Measurements from ENCODE around the gene PIP5K1B. TPM values are rescaled to one million over a fixed set of nuclear protein-coding genes. Genes with fewer than 3 reads are reported as not detected.

Gene PIP5K1B
- polyA plus RNA-seq, 2 donors = 0.14 to 0.35 TPM

DNA sequence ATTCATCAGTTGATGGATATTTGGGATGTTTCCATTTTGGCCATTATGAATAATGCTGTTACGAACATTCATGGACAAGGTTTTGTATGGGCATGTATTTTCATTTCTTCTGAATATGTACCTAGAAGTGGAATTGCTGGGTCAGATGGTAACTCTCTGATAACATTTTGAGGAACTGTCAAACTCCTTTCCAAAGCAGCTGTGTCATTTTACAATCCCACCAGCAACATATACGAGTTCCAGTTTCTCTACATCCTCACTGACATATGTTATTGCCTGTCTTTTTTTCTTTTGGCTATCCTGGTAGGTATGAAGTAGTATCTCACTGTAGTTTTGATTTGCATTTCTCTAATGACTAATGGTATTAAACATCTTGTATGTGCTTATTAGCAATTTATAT, 222.1 kb downstream of the PIP5K1B start:
- H3K27ac ChIP-seq (ENCODE audit: low read depth in 2 of 2, low read length in 1 of 2) = no peak overlapping the region
- H3K36me3 ChIP-seq (ENCODE audit: control insufficient read depth in 2 of 2, insufficient read depth in 2 of 2, low read length in 1 of 2) = no peaks in the 10 kb centered on the region
- 63 to 76% methylated on average over 2 of the region's 2 CpGs for WGBS, 2 donors
- no peaks in the 10 kb centered on the region for H3K4me1 ChIP-seq (ENCODE audit: control insufficient read depth in 2 of 2, insufficient read depth in 2 of 2, low read length in 1 of 2)
- H3K27me3 ChIP-seq (ENCODE audit: control insufficient read depth in 1 of 2, insufficient read depth in 2 of 2, low read length in 2 of 2) = no peaks in the 10 kb centered on the region
- H3K9me3 ChIP-seq (ENCODE audit: control insufficient read depth in 2 of 2, insufficient read depth in 1 of 2, low read depth in 1 of 2, low read length in 1 of 2) = no peaks in the 10 kb centered on the region
- H3K4me3 ChIP-seq (ENCODE audit: low read depth in 1 of 2, low read length in 2 of 2) = no peak overlapping the region

DNA sequence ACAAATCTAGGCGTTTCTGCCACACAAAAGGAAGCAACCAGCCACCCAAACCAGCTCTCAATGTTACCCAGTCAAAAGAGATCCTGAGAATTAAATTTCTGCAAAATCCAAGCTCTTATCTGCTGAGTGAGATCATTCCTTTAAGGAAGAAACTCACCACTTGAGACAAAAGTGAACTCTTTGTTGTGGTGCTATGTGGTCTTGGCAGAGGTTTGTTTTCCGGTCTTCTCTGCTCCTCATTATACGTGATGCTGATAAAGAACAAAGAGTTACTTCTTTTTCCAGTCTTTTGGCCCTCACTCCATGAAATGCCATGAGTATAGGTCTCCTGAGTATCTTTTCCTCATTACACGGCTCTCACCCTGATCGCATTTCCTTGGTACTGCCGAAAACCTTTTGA, 226.8 kb downstream of the PIP5K1B start:
- no peaks in the 10 kb centered on the region for H3K9me3 ChIP-seq (ENCODE audit: control insufficient read depth in 2 of 2, insufficient read depth in 1 of 2, low read depth in 1 of 2, low read length in 1 of 2)
- H3K36me3 ChIP-seq (ENCODE audit: control insufficient read depth in 2 of 2, insufficient read depth in 2 of 2, low read length in 1 of 2) = no peaks in the 10 kb centered on the region
- no peaks in the 10 kb centered on the region for H3K4me1 ChIP-seq (ENCODE audit: control insufficient read depth in 2 of 2, insufficient read depth in 2 of 2, low read length in 1 of 2)
- no peaks in the 10 kb centered on the region for H3K27me3 ChIP-seq (ENCODE audit: control insufficient read depth in 1 of 2, insufficient read depth in 2 of 2, low read length in 2 of 2)
- H3K4me3 ChIP-seq (ENCODE audit: low read depth in 1 of 2, low read length in 2 of 2) = no peak overlapping the region
- H3K27ac ChIP-seq (ENCODE audit: low read depth in 2 of 2, low read length in 1 of 2) = no peak overlapping the region
- WGBS, 2 donors = 83 to 88% methylated on average over 6 of the region's 6 CpGs

DNA sequence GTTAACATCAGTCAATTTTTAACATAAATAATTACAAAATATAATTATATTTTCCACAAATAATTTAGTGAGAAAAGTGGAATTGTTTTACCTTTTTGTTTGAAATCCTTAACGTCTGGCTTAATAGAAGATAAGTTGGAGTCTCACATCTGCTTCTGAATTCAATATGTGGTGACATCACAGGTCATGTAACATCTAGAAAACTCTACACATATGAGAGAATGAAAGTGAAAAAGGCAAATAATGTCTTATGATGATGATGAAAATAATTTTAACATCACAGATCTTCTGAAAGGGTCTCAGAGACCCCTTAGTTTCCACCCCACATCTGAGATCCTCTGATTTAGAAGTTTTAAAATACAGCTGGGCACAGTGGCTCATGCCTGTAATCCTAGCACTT, 227.4 kb downstream of the PIP5K1B start:
- Histone ChIP-seq H3K4me3 (ENCODE audit: low read depth in 1 of 2, low read length in 2 of 2) (no peak overlapping the region), H3K36me3 (ENCODE audit: control insufficient read depth in 2 of 2, insufficient read depth in 2 of 2, low read length in 1 of 2) (no peaks in the 10 kb centered on the region), H3K4me1 (ENCODE audit: control insufficient read depth in 2 of 2, insufficient read depth in 2 of 2, low read length in 1 of 2) (no peaks in the 10 kb centered on the region), H3K27me3 (ENCODE audit: control insufficient read depth in 1 of 2, insufficient read depth in 2 of 2, low read length in 2 of 2) (no peaks in the 10 kb centered on the region), H3K27ac (ENCODE audit: low read depth in 2 of 2, low read length in 1 of 2) (no peak overlapping the region), H3K9me3 (ENCODE audit: control insufficient read depth in 2 of 2, insufficient read depth in 1 of 2, low read depth in 1 of 2, low read length in 1 of 2) (no peaks in the 10 kb centered on the region)
- 79 to 82% methylated on average over 1 of the region's 1 CpG for WGBS, 2 donors

DNA sequence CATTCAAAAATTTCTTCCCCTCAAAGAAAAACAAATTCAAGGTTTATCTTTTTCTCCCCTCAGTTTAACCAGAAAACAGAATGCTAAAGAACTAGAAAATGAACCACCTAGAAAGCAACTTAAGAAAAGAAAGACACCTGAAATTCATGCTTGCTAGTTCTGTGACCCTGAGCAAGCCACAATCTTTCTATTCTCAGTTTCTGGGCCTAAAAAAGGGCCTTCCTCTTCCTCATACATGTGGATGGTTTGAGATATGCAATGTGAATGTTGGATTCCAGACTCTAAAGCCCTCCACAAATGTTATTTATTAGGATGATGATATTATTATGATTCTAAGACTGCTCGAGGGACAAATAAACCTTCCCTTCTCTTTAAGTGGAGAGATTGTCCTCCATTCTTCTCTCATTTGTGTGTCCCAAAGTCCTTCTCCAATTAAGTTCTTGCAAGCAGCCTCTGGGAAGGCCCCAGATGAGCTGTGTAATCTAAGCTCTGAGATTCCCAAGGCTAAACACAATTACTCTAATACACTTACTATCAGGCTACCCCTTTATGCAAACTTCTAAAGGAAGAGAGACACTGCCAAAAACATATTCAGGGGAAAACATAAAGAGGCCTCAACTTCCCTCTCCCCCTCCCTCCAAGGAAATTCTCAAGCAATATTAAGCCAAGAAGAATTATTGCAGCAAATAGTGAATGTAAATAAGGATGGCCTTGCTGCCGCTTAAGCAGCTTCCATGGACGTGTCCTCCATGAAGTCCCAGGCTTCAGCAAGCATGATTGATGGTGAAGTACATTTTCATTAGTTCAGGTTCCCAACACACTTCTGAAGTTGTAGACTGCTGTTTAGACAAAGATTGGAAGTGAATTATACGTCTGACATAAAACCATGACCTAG, 228.6 kb downstream of the PIP5K1B start:
- Histone ChIP-seq H3K4me1 (ENCODE audit: control insufficient read depth in 2 of 2, insufficient read depth in 2 of 2, low read length in 1 of 2) (no peaks in the 10 kb centered on the region), H3K36me3 (ENCODE audit: control insufficient read depth in 2 of 2, insufficient read depth in 2 of 2, low read length in 1 of 2) (no peaks in the 10 kb centered on the region), H3K9me3 (ENCODE audit: control insufficient read depth in 2 of 2, insufficient read depth in 1 of 2, low read depth in 1 of 2, low read length in 1 of 2) (no peaks in the 10 kb centered on the region), H3K4me3 (ENCODE audit: low read depth in 1 of 2, low read length in 2 of 2) (no peak overlapping the region), H3K27ac (ENCODE audit: low read depth in 2 of 2, low read length in 1 of 2) (no peak overlapping the region), H3K27me3 (ENCODE audit: control insufficient read depth in 1 of 2, insufficient read depth in 2 of 2, low read length in 2 of 2) (no peaks in the 10 kb centered on the region)
- 46 to 51% methylated on average over 4 of the region's 4 CpGs for WGBS, 2 donors

DNA sequence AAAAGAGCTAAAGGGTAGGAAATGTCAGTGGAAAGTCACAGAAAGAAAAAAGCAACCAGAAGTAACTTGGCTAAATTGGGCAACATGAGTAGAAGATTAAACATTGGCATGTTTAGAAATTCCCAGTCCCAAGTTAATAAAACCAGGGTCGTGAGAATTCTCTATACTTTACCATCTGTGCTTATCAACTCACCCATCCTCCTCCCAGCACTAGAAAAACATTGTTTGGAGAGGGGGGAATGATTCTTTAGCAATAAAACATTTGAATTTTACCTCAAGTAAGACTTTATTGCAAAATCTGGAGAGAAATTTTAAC, 229.2 kb downstream of the PIP5K1B start:
- no peak overlapping the region for H3K27ac ChIP-seq (ENCODE audit: low read depth in 2 of 2, low read length in 1 of 2)
- WGBS, 2 donors = 19 to 23% methylated on average over 1 of the region's 1 CpG
- H3K36me3 ChIP-seq (ENCODE audit: control insufficient read depth in 2 of 2, insufficient read depth in 2 of 2, low read length in 1 of 2) = no peaks in the 10 kb centered on the region
- no peaks in the 10 kb centered on the region for H3K9me3 ChIP-seq (ENCODE audit: control insufficient read depth in 2 of 2, insufficient read depth in 1 of 2, low read depth in 1 of 2, low read length in 1 of 2)
- no peak overlapping the region for H3K4me3 ChIP-seq (ENCODE audit: low read depth in 1 of 2, low read length in 2 of 2)
- H3K27me3 ChIP-seq (ENCODE audit: control insufficient read depth in 1 of 2, insufficient read depth in 2 of 2, low read length in 2 of 2) = no peaks in the 10 kb centered on the region
- H3K4me1 ChIP-seq (ENCODE audit: control insufficient read depth in 2 of 2, insufficient read depth in 2 of 2, low read length in 1 of 2) = no peaks in the 10 kb centered on the region

DNA sequence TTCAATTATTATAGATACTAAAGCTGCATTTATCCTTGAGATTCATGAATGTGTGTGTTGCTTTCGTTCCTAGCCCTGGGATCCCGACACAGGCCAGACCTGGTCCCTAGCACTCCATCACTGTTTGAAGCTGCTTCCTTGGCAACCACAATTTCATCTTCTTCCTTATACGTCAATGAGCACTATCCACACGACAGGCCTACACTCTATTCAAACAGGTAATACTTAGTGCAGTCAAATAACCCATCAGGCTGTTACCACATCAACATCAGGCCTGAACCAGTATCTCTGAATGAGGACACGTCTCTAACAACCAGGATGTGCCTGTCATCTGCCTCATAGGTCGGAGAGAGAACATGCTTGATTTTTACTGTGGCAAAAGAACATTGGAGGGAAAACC, 235.5 kb downstream of the PIP5K1B start:
- no peak overlapping the region for H3K4me3 ChIP-seq (ENCODE audit: low read depth in 1 of 2, low read length in 2 of 2)
- WGBS, 2 donors = 82 to 84% methylated on average over 6 of the region's 6 CpGs

DNA sequence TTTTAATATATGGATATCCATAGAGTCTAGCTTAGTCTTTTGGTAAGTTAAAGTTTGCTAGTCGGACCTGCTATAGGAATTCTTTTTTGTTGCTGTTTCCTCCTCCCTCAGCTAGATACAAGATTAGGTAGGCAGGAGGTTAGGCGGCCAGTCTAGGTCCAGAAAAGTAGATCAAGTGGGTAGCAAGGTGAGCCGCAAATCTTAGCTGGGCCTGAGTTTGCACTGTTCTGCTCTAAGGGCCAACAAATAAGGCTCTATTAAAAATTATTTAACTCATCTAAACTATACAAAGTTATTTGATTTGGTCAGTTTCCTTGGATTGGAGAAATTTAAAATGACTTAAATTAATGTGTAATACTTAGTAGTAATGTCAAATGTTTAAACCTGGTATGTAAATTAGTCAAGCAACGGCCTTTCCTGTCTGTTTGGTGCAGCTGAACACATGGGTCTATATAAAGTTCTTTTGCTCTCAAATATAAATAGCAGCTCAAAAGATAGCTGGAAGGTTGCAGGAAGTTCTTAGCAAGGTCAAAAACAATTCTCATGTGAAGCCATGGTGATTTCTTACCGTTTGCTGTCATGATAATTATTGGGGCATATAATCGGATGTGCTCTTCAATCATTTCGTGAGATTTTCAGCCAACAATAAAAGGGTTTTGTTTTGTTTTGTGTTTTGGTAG, 236.9 kb downstream of the PIP5K1B start:
- Histone ChIP-seq H3K4me1 (ENCODE audit: control insufficient read depth in 2 of 2, insufficient read depth in 2 of 2, low read length in 1 of 2) (no peaks in the 10 kb centered on the region), H3K4me3 (ENCODE audit: low read depth in 1 of 2, low read length in 2 of 2) (no peak overlapping the region), H3K27me3 (ENCODE audit: control insufficient read depth in 1 of 2, insufficient read depth in 2 of 2, low read length in 2 of 2) (no peaks in the 10 kb centered on the region), H3K36me3 (ENCODE audit: control insufficient read depth in 2 of 2, insufficient read depth in 2 of 2, low read length in 1 of 2) (no peaks in the 10 kb centered on the region), H3K9me3 (ENCODE audit: control insufficient read depth in 2 of 2, insufficient read depth in 1 of 2, low read depth in 1 of 2, low read length in 1 of 2) (no peaks in the 10 kb centered on the region), H3K27ac (ENCODE audit: low read depth in 2 of 2, low read length in 1 of 2) (no peak overlapping the region)
- WGBS, 2 donors = 84 to 86% methylated on average over 7 of the region's 7 CpGs

More for the DNA sequence above, 235.5 kb downstream of the PIP5K1B start:
- no peaks in the 10 kb centered on the region for H3K36me3 ChIP-seq (ENCODE audit: control insufficient read depth in 2 of 2, insufficient read depth in 2 of 2, low read length in 1 of 2)
- no peaks in the 10 kb centered on the region for H3K9me3 ChIP-seq (ENCODE audit: control insufficient read depth in 2 of 2, insufficient read depth in 1 of 2, low read depth in 1 of 2, low read length in 1 of 2)
- H3K4me1 ChIP-seq (ENCODE audit: control insufficient read depth in 2 of 2, insufficient read depth in 2 of 2, low read length in 1 of 2) = no peaks in the 10 kb centered on the region
- no peaks in the 10 kb centered on the region for H3K27me3 ChIP-seq (ENCODE audit: control insufficient read depth in 1 of 2, insufficient read depth in 2 of 2, low read length in 2 of 2)
- H3K27ac ChIP-seq (ENCODE audit: low read depth in 2 of 2, low read length in 1 of 2) = no peak overlapping the region

DNA sequence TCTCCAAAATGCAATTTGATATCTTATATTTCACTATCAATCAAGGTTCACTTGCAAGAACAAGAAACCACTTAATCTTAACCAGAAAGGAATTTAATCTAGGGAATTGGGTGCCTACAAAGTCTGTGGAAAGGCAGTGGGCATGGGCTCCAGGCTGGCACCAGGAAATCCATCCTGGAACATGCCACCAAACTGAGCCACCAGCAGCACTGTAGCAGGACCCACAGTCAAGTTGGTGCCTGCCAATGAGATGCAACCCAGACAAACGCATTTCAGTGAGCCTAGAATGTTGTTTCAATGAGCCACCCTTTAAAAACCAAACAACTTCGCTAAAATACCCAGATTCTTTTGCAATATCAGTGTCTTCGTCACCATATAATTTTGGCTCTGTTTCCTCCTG, 237.8 kb downstream of the PIP5K1B start:
- Histone ChIP-seq H3K36me3 (ENCODE audit: control insufficient read depth in 2 of 2, insufficient read depth in 2 of 2, low read length in 1 of 2) (no peaks in the 10 kb centered on the region), H3K27me3 (ENCODE audit: control insufficient read depth in 1 of 2, insufficient read depth in 2 of 2, low read length in 2 of 2) (no peaks in the 10 kb centered on the region), H3K9me3 (ENCODE audit: control insufficient read depth in 2 of 2, insufficient read depth in 1 of 2, low read depth in 1 of 2, low read length in 1 of 2) (no peaks in the 10 kb centered on the region), H3K4me1 (ENCODE audit: control insufficient read depth in 2 of 2, insufficient read depth in 2 of 2, low read length in 1 of 2) (no peaks in the 10 kb centered on the region), H3K4me3 (ENCODE audit: low read depth in 1 of 2, low read length in 2 of 2) (no peak overlapping the region), H3K27ac (ENCODE audit: low read depth in 2 of 2, low read length in 1 of 2) (no peak overlapping the region)
- WGBS, 2 donors = 71 to 76% methylated on average over 3 of the region's 3 CpGs

DNA sequence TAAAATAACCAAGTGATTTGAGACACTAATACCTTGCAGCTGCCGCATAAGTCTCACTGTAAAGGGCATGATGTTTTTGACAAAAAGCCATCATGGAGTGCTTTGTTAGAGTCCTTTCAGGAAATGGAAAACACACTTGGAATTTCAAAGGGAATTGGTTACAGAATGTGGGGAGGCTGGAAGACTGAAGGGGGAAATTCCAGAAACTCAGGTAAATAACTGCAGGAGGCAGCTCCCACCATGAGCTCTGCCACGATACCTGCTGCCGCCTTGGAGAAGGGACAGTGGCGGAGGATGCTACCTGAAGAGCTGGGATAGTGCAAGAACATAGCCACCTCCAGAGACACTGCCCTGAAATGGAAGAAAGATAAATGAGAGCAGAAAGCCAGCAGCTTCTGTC, 242.0 kb downstream of the PIP5K1B start:
- H3K27me3 ChIP-seq (ENCODE audit: control insufficient read depth in 1 of 2, insufficient read depth in 2 of 2, low read length in 2 of 2) = no peaks in the 10 kb centered on the region
- H3K9me3 ChIP-seq (ENCODE audit: control insufficient read depth in 2 of 2, insufficient read depth in 1 of 2, low read depth in 1 of 2, low read length in 1 of 2) = no peaks in the 10 kb centered on the region
- H3K4me1 ChIP-seq (ENCODE audit: control insufficient read depth in 2 of 2, insufficient read depth in 2 of 2, low read length in 1 of 2) = no peaks in the 10 kb centered on the region
- WGBS, 2 donors = 86 to 89% methylated on average over 4 of the region's 4 CpGs
- no peaks in the 10 kb centered on the region for H3K36me3 ChIP-seq (ENCODE audit: control insufficient read depth in 2 of 2, insufficient read depth in 2 of 2, low read length in 1 of 2)
- H3K27ac ChIP-seq (ENCODE audit: low read depth in 2 of 2, low read length in 1 of 2) = no peak overlapping the region
- H3K4me3 ChIP-seq (ENCODE audit: low read depth in 1 of 2, low read length in 2 of 2) = no peak overlapping the region

Measured in esophagus (tissue), 2 donors.